ENCODE data around the gene TERB1. TPM values are rescaled to one million over a fixed set of nuclear protein-coding genes. Genes with fewer than 3 reads are reported as not detected.
A peak's percentile ranks its signal among the peaks of the same experiment; 100 is the strongest.

TERB1 gene
- total RNA-seq, 2 experiments from 2014 or later, result 0.14 TPM; not detected in 1

GRCh38 chr16:66776457-66776856, 24.9 kb downstream of the TERB1 start:
- no peaks in the 10 kb centered on the region for H3K36me3 Mint-ChIP-seq (ENCODE audit: low read depth)
- no peaks in the 10 kb centered on the region for H3K9me3 Mint-ChIP-seq (ENCODE audit: low read depth)
- CTCF ChIA-PET, result interaction anchor here (1.3 kb wide), 1 partner anchor 36 kb away, joined by 3 read pairs; no protein-coding TSS in a partner anchor
- intact Hi-C loops (cut with DNase I, micrococcal nuclease), result no loop called here
- no peak overlapping the region for H3K27ac Mint-ChIP-seq
- ATAC-seq, result no peak
- POLR2A ChIA-PET, result no interaction called here
- H3K4me3 Mint-ChIP-seq, result no peak overlapping the region
- H3K27me3 Mint-ChIP-seq, result no peaks in the 10 kb centered on the region
- H3K4me1 Mint-ChIP-seq, result no peaks in the 10 kb centered on the region
- DNase-seq, result no peak

GRCh38 chr16:66774981-66775380, 26.4 kb downstream of the TERB1 start:
- intact Hi-C loops (cut with DNase I, micrococcal nuclease), result no loop called here

GRCh38 chr16:66758086-66758485, 43.3 kb downstream of the TERB1 start:
- intact Hi-C loops (cut with DNase I, micrococcal nuclease), result loop anchor here in 1 of 2 experiments (10.0 kb wide), 1 partner anchor 487 kb away; the partner anchor contains the start of genes FHOD1 and SLC9A5
- H3K9me3 Mint-ChIP-seq (ENCODE audit: low read depth), result no peaks in the 10 kb centered on the region
- no peaks in the 10 kb centered on the region for H3K36me3 Mint-ChIP-seq (ENCODE audit: low read depth)
- H3K4me3 Mint-ChIP-seq, result no peak overlapping the region
- ATAC-seq (no peak), DNase-seq (no peak)
- CTCF ChIA-PET, result no interaction called here
- H3K27ac Mint-ChIP-seq, result no peak overlapping the region
- POLR2A ChIA-PET, result no interaction called here
- no peaks in the 10 kb centered on the region for H3K4me1 Mint-ChIP-seq
- peaks cover 2% of the 10 kb centered on the region for H3K27me3 Mint-ChIP-seq

More at GRCh38 chr16:66774981-66775380, 26.4 kb downstream of the TERB1 start:
- POLR2A ChIA-PET, result no interaction called here
- CTCF ChIA-PET, result no interaction called here
- Mint-ChIP-seq H3K4me1 (no peaks in the 10 kb centered on the region), H3K36me3 (ENCODE audit: low read depth) (no peaks in the 10 kb centered on the region), H3K9me3 (ENCODE audit: low read depth) (no peaks in the 10 kb centered on the region), H3K27ac (no peak overlapping the region), H3K27me3 (no peaks in the 10 kb centered on the region), H3K4me3 (no peak overlapping the region)
- DNase-seq (no peak), ATAC-seq (no peak)

GRCh38 chr16:66754819-66755218, 46.6 kb downstream of the TERB1 start:
- Mint-ChIP-seq H3K27ac (no peak overlapping the region), H3K9me3 (ENCODE audit: low read depth) (no peaks in the 10 kb centered on the region), H3K27me3 (peaks cover 9% of the 10 kb centered on the region), H3K4me3 (no peak overlapping the region), H3K4me1 (peaks cover 15% of the 10 kb centered on the region), H3K36me3 (ENCODE audit: low read depth) (peaks cover 3% of the 10 kb centered on the region)
- intact Hi-C loops (cut with DNase I, micrococcal nuclease), result loop anchor here in 1 of 2 experiments (5.0 to 10.0 kb wide), 2 partner anchors 203 to 490 kb away; partner anchors contain the start of genes CKLF, FHOD1, SLC9A5 and TK2
- DNase-seq (no peak), ATAC-seq (no peak)
- POLR2A ChIA-PET, result no interaction called here
- CTCF ChIA-PET, result interaction anchor here (0.9 to 1.5 kb wide), 4 partner anchors 12 to 348 kb away, joined by 3 to 5 read pairs (median 4); partner anchors contain the start of gene NAE1

GRCh38 chr16:66754211-66754610, 47.2 kb downstream of the TERB1 start:
- ATAC-seq (no peak), DNase-seq (no peak)
- Mint-ChIP-seq H3K27ac (no peak overlapping the region), H3K4me1 (peaks cover 22% of the 10 kb centered on the region), H3K27me3 (peaks cover 9% of the 10 kb centered on the region), H3K9me3 (ENCODE audit: low read depth) (no peaks in the 10 kb centered on the region), H3K36me3 (ENCODE audit: low read depth) (peaks cover 8% of the 10 kb centered on the region), H3K4me3 (no peak overlapping the region)
- intact Hi-C loops (cut with DNase I, micrococcal nuclease), result loop anchor here in 1 of 2 experiments (5.0 to 10.0 kb wide), 2 partner anchors 202 to 491 kb away; partner anchors contain the start of genes CKLF, FHOD1, SLC9A5 and TK2
- ChIA-PET POLR2A (no interaction called here), CTCF (interaction anchor here (0.7 to 1.5 kb wide), 3 partner anchors 12 to 148 kb away, joined by 3 to 5 read pairs (median 3); no protein-coding TSS in a partner anchor)

- Mint-ChIP-seq H3K27me3 (peaks cover 9% of the 10 kb centered on the region), H3K27ac (no peak overlapping the region), H3K36me3 (ENCODE audit: low read depth) (peaks cover 16% of the 10 kb centered on the region), H3K4me3 (no peak overlapping the region), H3K4me1 (peaks cover 30% of the 10 kb centered on the region), H3K9me3 (ENCODE audit: low read depth) (no peaks in the 10 kb centered on the region)
- ChIA-PET CTCF (interaction anchor here (0.6 to 3.0 kb wide), 7 partner anchors 12 to 727 kb away, joined by 3 to 16 read pairs (median 8); no protein-coding TSS in a partner anchor), POLR2A (no interaction called here)
- ATAC-seq (no peak), DNase-seq (no peak)
- intact Hi-C loops (cut with DNase I, micrococcal nuclease), result loop anchor here in 1 of 2 experiments (5.0 to 10.0 kb wide), 2 partner anchors 201 to 492 kb away; partner anchors contain the start of genes CKLF, FHOD1, SLC9A5 and TK2
Measured at GRCh38 chr16:66752958-66753357, 48.4 kb downstream of the TERB1 start.

- ATAC-seq (no peak), DNase-seq (no peak)
- peaks cover 30% of the 10 kb centered on the region for H3K4me1 Mint-ChIP-seq
- ChIA-PET POLR2A (no interaction called here), CTCF (interaction anchor here (0.5 to 3.0 kb wide), 19 partner anchors 10 to 728 kb away, joined by 3 to 18 read pairs (median 4); partner anchors contain the start of gene NAE1)
- H3K36me3 Mint-ChIP-seq (ENCODE audit: low read depth), result peaks cover 16% of the 10 kb centered on the region
- intact Hi-C loops (cut with DNase I, micrococcal nuclease), result loop anchor here in 1 of 2 experiments (5.0 to 10.0 kb wide), 2 partner anchors 200 to 492 kb away; partner anchors contain the start of genes CKLF, FHOD1, SLC9A5 and TK2
- H3K4me3 Mint-ChIP-seq, result peak overlapping the region; percentile 81
- H3K9me3 Mint-ChIP-seq (ENCODE audit: low read depth), result no peaks in the 10 kb centered on the region
- peak overlapping the region; percentile 64 for H3K27ac Mint-ChIP-seq
- peaks cover 9% of the 10 kb centered on the region for H3K27me3 Mint-ChIP-seq
Measured at GRCh38 chr16:66752379-66752778, 49.0 kb downstream of the TERB1 start.

- intact Hi-C loops (cut with DNase I, micrococcal nuclease), result loop anchor here in 1 of 2 experiments (1.0 to 10.0 kb wide), 9 partner anchors 56 to 493 kb away; partner anchors contain the start of genes CIAO2B, CKLF, CMTM3 and CMTM4
- DNase-seq, result no peak
- ChIA-PET CTCF (interaction anchor here (0.5 to 3.0 kb wide), 19 partner anchors 10 to 346 kb away, joined by 3 to 18 read pairs (median 4); partner anchors contain the start of gene NAE1), POLR2A (no interaction called here)
- Mint-ChIP-seq H3K36me3 (ENCODE audit: low read depth) (peaks cover 20% of the 10 kb centered on the region), H3K4me3 (peak overlapping the region; percentile 81), H3K27me3 (peaks cover 9% of the 10 kb centered on the region), H3K9me3 (ENCODE audit: low read depth) (no peaks in the 10 kb centered on the region), H3K27ac (peak overlapping the region; percentile 64), H3K4me1 (peaks cover 33% of the 10 kb centered on the region)
- ATAC-seq, result no peak
Measured at GRCh38 chr16:66751992-66752322, 49.4 kb downstream of the TERB1 start.

GRCh38 chr16:66751303-66751991, 49.9 kb downstream of the TERB1 start, which contains the start of gene DYNC1LI2:
Gene DYNC1LI2 (minus strand): TSS chr16:66751609. CDS start chr16:66751591, 18 bp downstream.
- Mint-ChIP-seq H3K27me3 (peaks cover 9% of the 10 kb centered on the region), H3K4me1 (peaks cover 38% of the 10 kb centered on the region), H3K4me3 (peak within 1 kb of the TSS; percentile 81), H3K27ac (peak within 1 kb of the TSS; percentile 80), H3K36me3 (ENCODE audit: low read depth) (peaks cover 23% of the 10 kb centered on the region), H3K9me3 (ENCODE audit: low read depth) (no peaks in the 10 kb centered on the region)
- peak; percentile 89 for DNase-seq
- POLR2A ChIA-PET, result no interaction called here
- peak; percentile 93 for ATAC-seq
- CTCF ChIA-PET, result interaction anchor here (0.5 to 3.0 kb wide), 22 partner anchors 10 to 348 kb away, joined by 3 to 18 read pairs (median 4); partner anchors contain the start of gene NAE1
- intact Hi-C loops (cut with DNase I, micrococcal nuclease), result loop anchor here in 1 of 2 experiments (1.0 to 10.0 kb wide), 9 partner anchors 55 to 493 kb away; partner anchors contain the start of genes CIAO2B, CKLF, CMTM3 and CMTM4

- H3K27me3 Mint-ChIP-seq, result peaks cover 9% of the 10 kb centered on the region
- CTCF ChIA-PET, result interaction anchor here (0.6 to 3.0 kb wide), 14 partner anchors 10 to 347 kb away, joined by 3 to 18 read pairs (median 5); partner anchors contain the start of gene NAE1
- POLR2A ChIA-PET, result no interaction called here
Measured at GRCh38 chr16:66751053-66751302, 50.4 kb downstream of the TERB1 start.

GRCh38 chr16:66750279-66751052, 50.9 kb downstream of the TERB1 start:
- peak overlapping the region; percentile 69 for H3K27ac Mint-ChIP-seq
- peaks cover 27% of the 10 kb centered on the region for H3K36me3 Mint-ChIP-seq (ENCODE audit: low read depth)
- DNase-seq (peak; percentile 14), ATAC-seq (no peak)
- H3K9me3 Mint-ChIP-seq (ENCODE audit: low read depth), result no peaks in the 10 kb centered on the region
- ChIA-PET CTCF (interaction anchor here (0.8 to 2.6 kb wide), 5 partner anchors 9 to 80 kb away, joined by 3 to 18 read pairs (median 5); partner anchors contain the start of gene NAE1), POLR2A (no interaction called here)
- intact Hi-C loops (cut with DNase I, micrococcal nuclease), result loop anchor here in 1 of 2 experiments (1.0 to 10.0 kb wide), 9 partner anchors 54 to 494 kb away; partner anchors contain the start of genes CIAO2B, CKLF, CMTM3 and CMTM4
- peaks cover 42% of the 10 kb centered on the region for H3K4me1 Mint-ChIP-seq
- H3K27me3 Mint-ChIP-seq, result peaks cover 9% of the 10 kb centered on the region
- H3K4me3 Mint-ChIP-seq, result peak overlapping the region; percentile 81

More at GRCh38 chr16:66751053-66751302, 50.4 kb downstream of the TERB1 start:
- peaks cover 26% of the 10 kb centered on the region for H3K36me3 Mint-ChIP-seq (ENCODE audit: low read depth)
- peak; percentile 7 for ATAC-seq
- no peaks in the 10 kb centered on the region for H3K9me3 Mint-ChIP-seq (ENCODE audit: low read depth)
- H3K4me3 Mint-ChIP-seq, result peak overlapping the region; percentile 81
- peak; percentile 35 for DNase-seq
- intact Hi-C loops (cut with DNase I, micrococcal nuclease), result loop anchor here in 1 of 2 experiments (1.0 to 10.0 kb wide), 9 partner anchors 55 to 494 kb away; partner anchors contain the start of genes CIAO2B, CKLF, CMTM3 and CMTM4
- peaks cover 42% of the 10 kb centered on the region for H3K4me1 Mint-ChIP-seq
- peak overlapping the region; percentile 69 for H3K27ac Mint-ChIP-seq
